Gastroesophageal sphincter (tissue), 3 donors: Measurements from ENCODE around the gene COL18A1.

Experiments
- CTCF ChIP-seq, 4 experiments: fragments of 200-600 bp in 2 of 4; fragments of 450-650 bp in 2 of 4; sonication (generic) in 1 of 4; IDR thresholded peaks; one replicate each; pipeline ENCODE4 v1.5.1; 2017 to 2019; ENCODE audit warnings: antibody characterized with exemption in 4 of 4, mild to moderate bottlenecking in 2 of 4, moderate library complexity in 2 of 4
- EP300 ChIP-seq: sonication (generic); formaldehyde crosslinking; IDR thresholded peaks from one replicate; pipeline ENCODE4 v1.6.1; 2017; ENCODE audit warnings: antibody characterized with exemption, mild to moderate bottlenecking
- POLR2A ChIP-seq, 2 donors: fragments of 450-650 bp; IDR thresholded peaks; one replicate each; pipeline ENCODE4 v1.6.1; 2017; ENCODE audit warnings: antibody characterized with exemption in 2 of 2, mild to moderate bottlenecking in 2 of 2, moderate library complexity in 1 of 2
- POLR2AphosphoS5 ChIP-seq: sonication (generic); formaldehyde crosslinking; IDR thresholded peaks from one replicate; pipeline ENCODE4 v1.6.1; 2017; ENCODE audit warnings: antibody characterized with exemption

- TF ChIP-seq CTCF (IDR thresholded peaks at IDR 0.05) (no peak), POLR2A (IDR thresholded peaks at IDR 0.05) (no peak), POLR2AphosphoS5 (no peak), EP300 (no peak)
Observed at GRCh38 chr21:45393021-45393420, 11.9 kb upstream of the COL18A1 start.
